DOHH2 (cell line): Measurements from ENCODE around the gene DYNC2H1.

ENCODE experiments used
- H3F3A ChIP-seq: fragments of 200-600 bp; sonication (generic), shearing (Covaris generic); 2 replicates; pipeline ENCODE4 v1.6.0; 2016; ENCODE audit warnings: antibody characterized with exemption, mild to moderate bottlenecking; ENCODE audit not compliant: control insufficient read depth, insufficient read depth
- H3K27ac ChIP-seq: fragments of 200-600 bp; sonication (generic); 2 replicates; pipeline ENCODE4 v1.5.1; 2014; ENCODE audit warnings: low read depth, mild to moderate bottlenecking, low read length, moderate library complexity
- H3K27me3 ChIP-seq: fragments of 200-600 bp; sonication (generic); 2 replicates; pipeline ENCODE4 v1.6.1; 2014; ENCODE audit warnings: mild to moderate bottlenecking, low read length, mixed read lengths; ENCODE audit not compliant: control insufficient read depth
- H3K36me3 ChIP-seq: fragments of 200-600 bp; sonication (generic); 2 replicates; pipeline ENCODE4 v1.6.1; 2014; ENCODE audit warnings: mild to moderate bottlenecking, low read length, moderate library complexity, mixed read lengths; ENCODE audit not compliant: control insufficient read depth
- H3K4me1 ChIP-seq: fragments of 200-600 bp; sonication (generic); 2 replicates; pipeline ENCODE4 v1.6.1; 2014; ENCODE audit warnings: mild to moderate bottlenecking, low read length, mixed read lengths; ENCODE audit not compliant: control insufficient read depth
- H3K4me2 ChIP-seq: fragments of 200-600 bp; sonication (generic); 2 replicates; pipeline ENCODE4 v1.6.0; 2014; ENCODE audit warnings: mild to moderate bottlenecking, low read length, moderate library complexity
- H3K4me3 ChIP-seq: fragments of 200-600 bp; sonication (generic); 2 replicates; pipeline ENCODE4 v1.5.1; 2014; ENCODE audit warnings: mild to moderate bottlenecking, low read length, mixed read lengths
- H3K79me2 ChIP-seq: fragments of 200-600 bp; sonication (generic); 2 replicates; pipeline ENCODE4 v1.6.1; 2014; ENCODE audit warnings: mild to moderate bottlenecking, low read length, mixed read lengths; ENCODE audit not compliant: control insufficient read depth
- H3K9me2 ChIP-seq: fragments of 200-600 bp; sonication (generic); replicated peaks from 2 replicates; pipeline ENCODE4 v1.6.1; 2014; ENCODE audit warnings: mild to moderate bottlenecking, low read length, mixed read lengths; ENCODE audit not compliant: control insufficient read depth
- H3K9me3 ChIP-seq: fragments of 200-600 bp; sonication (generic); 2 replicates; pipeline ENCODE4 v1.6.1; 2014; ENCODE audit warnings: antibody characterized with exemption, low read length, mixed read lengths; ENCODE audit not compliant: control insufficient read depth, insufficient read depth
- H4K20me1 ChIP-seq: fragments of 200-600 bp; sonication (generic); 2 replicates; pipeline ENCODE4 v1.6.0; 2014; ENCODE audit warnings: low read depth, mild to moderate bottlenecking, antibody characterized with exemption, low read length, moderate library complexity; ENCODE audit not compliant: control insufficient read depth, insufficient read depth
- CTCF ChIP-seq: fragments of 200-600 bp; sonication (generic); IDR thresholded peaks from one replicate; pipeline ENCODE4 v1.5.1; 2014; ENCODE audit warnings: antibody characterized with exemption, mild to moderate bottlenecking, low read depth, low read length; ENCODE audit not compliant: poor library complexity, severe bottlenecking
- EZH2phosphoT487 ChIP-seq: fragments of 200-600 bp; sonication (generic); IDR thresholded peaks from 2 replicates; pipeline ENCODE4 v1.6.1; 2017; ENCODE audit warnings: borderline replicate concordance, mild to moderate bottlenecking, antibody characterized with exemption, low read length, moderate library complexity, mixed read lengths

Gene DYNC2H1

GRCh38 chr11:103317118-103317517 is 207.9 kb downstream of the DYNC2H1 start:
- no peak overlapping the region for H3K27ac ChIP-seq
- no peaks in the 10 kb centered on the region for H4K20me1 ChIP-seq
- H3K4me2 ChIP-seq = no peak overlapping the region
- no peaks in the 10 kb centered on the region for H3K36me3 ChIP-seq
- no peaks in the 10 kb centered on the region for H3K27me3 ChIP-seq
- no peak for TF ChIP-seq EZH2phosphoT487
- no peak for TF ChIP-seq CTCF
- H3K9me2 ChIP-seq = no peaks in the 10 kb centered on the region; the same call in 1 of the 2 replicates
- no peaks in the 10 kb centered on the region for H3K9me3 ChIP-seq
- no peaks in the 10 kb centered on the region for H3F3A ChIP-seq
- H3K4me1 ChIP-seq = no peaks in the 10 kb centered on the region
- no peak overlapping the region for H3K4me3 ChIP-seq
- H3K79me2 ChIP-seq = no peaks in the 10 kb centered on the region

- H3K27me3 ChIP-seq = no peaks in the 10 kb centered on the region
- H3K79me2 ChIP-seq = no peaks in the 10 kb centered on the region
- H3K27ac ChIP-seq = no peak overlapping the region
- no peaks in the 10 kb centered on the region for H4K20me1 ChIP-seq
- TF ChIP-seq CTCF = no peak
- TF ChIP-seq EZH2phosphoT487 = no peak
- no peak overlapping the region for H3K4me2 ChIP-seq
- H3K4me3 ChIP-seq = no peak overlapping the region
- peaks cover 7% of the 10 kb centered on the region for H3K4me1 ChIP-seq
- no peaks in the 10 kb centered on the region for H3K9me3 ChIP-seq
- no peaks in the 10 kb centered on the region for H3K36me3 ChIP-seq
- H3F3A ChIP-seq = no peaks in the 10 kb centered on the region
- no peaks in the 10 kb centered on the region; the same call in 1 of the 2 replicates for H3K9me2 ChIP-seq
Measured at GRCh38 chr11:103322821-103323220, 213.6 kb downstream of the DYNC2H1 start.

GRCh38 chr11:103325686-103326069 is 216.5 kb downstream of the DYNC2H1 start:
- H3K79me2 ChIP-seq = no peaks in the 10 kb centered on the region
- no peaks in the 10 kb centered on the region for H3K9me3 ChIP-seq
- peaks cover 7% of the 10 kb centered on the region for H3K4me1 ChIP-seq
- no peaks in the 10 kb centered on the region for H3F3A ChIP-seq
- no peak for TF ChIP-seq CTCF
- TF ChIP-seq EZH2phosphoT487 = no peak
- H3K4me3 ChIP-seq = no peak overlapping the region
- H3K27me3 ChIP-seq = no peaks in the 10 kb centered on the region
- H4K20me1 ChIP-seq = no peaks in the 10 kb centered on the region
- H3K36me3 ChIP-seq = no peaks in the 10 kb centered on the region
- no peak overlapping the region for H3K4me2 ChIP-seq
- no peaks in the 10 kb centered on the region for H3K9me2 ChIP-seq
- no peak overlapping the region for H3K27ac ChIP-seq
